Activated effector memory CD4-positive, alpha-beta T cell treated with anti-CD3 and anti-CD28 coated beads, Interleukin-2, amount 50 U/mL, for 16 hours (primary cell): ENCODE measurements around the gene NENF.
A peak's percentile ranks its signal among the peaks of the same experiment; 100 is the strongest.
"Not testable (repeated sequence)": the region's sequence is repeated elsewhere in the genome, so short reads cannot be mapped to it uniquely, and the experiment has no call there.

Experiments used
- DNase-seq: peaks from one replicate; pipeline ENCODE4 v3.0.0-alpha.2; 2020

The NENF gene

GRCh38 chr1:212461916-212462660 lies 29.4 kb downstream of the NENF start:
- peak; percentile 24 for DNase-seq

- DNase-seq: no peak
Observed at GRCh38 chr1:212463565-212464285, 31.0 kb downstream of the NENF start.

- DNase-seq: no peak
Observed at GRCh38 chr1:212465311-212465710, 32.6 kb downstream of the NENF start.

- DNase-seq: no peak
Observed at GRCh38 chr1:212466437-212466836, 33.7 kb downstream of the NENF start.

- DNase-seq: no peak
Observed at GRCh38 chr1:212466898-212467650, 34.4 kb downstream of the NENF start.

- DNase-seq: no peak
Observed at GRCh38 chr1:212467843-212468482, 35.2 kb downstream of the NENF start.

GRCh38 chr1:212470059-212470458 lies 37.3 kb downstream of the NENF start:
- DNase-seq: no peak

GRCh38 chr1:212471286-212471685 lies 38.6 kb downstream of the NENF start:
- no peak for DNase-seq

- no peak for DNase-seq
Observed at GRCh38 chr1:212471891-212472675, 39.4 kb downstream of the NENF start.

GRCh38 chr1:212473729-212474128 lies 41.0 kb downstream of the NENF start:
- no peak for DNase-seq

- DNase-seq: no peak
Observed at GRCh38 chr1:212475151-212475550, 42.4 kb downstream of the NENF start.

- DNase-seq: not testable (repeated sequence)
Observed at GRCh38 chr1:212475831-212476230, 43.1 kb downstream of the NENF start.

- DNase-seq: peak; percentile 89
Observed at GRCh38 chr1:212477014-212477679, 44.4 kb downstream of the NENF start.

GRCh38 chr1:212477680-212478466 lies 45.2 kb downstream of the NENF start:
- DNase-seq: no peak

- DNase-seq: no peak
Observed at GRCh38 chr1:212478467-212479025, 45.8 kb downstream of the NENF start.

GRCh38 chr1:212479188-212479587 lies 46.5 kb downstream of the NENF start:
- DNase-seq: no peak

GRCh38 chr1:212480711-212481437 lies 48.2 kb downstream of the NENF start:
- not testable (repeated sequence) for DNase-seq

GRCh38 chr1:212481438-212481767 lies 48.7 kb downstream of the NENF start:
- no peak for DNase-seq

- no peak for DNase-seq
Observed at GRCh38 chr1:212482006-212482636, 49.4 kb downstream of the NENF start.
